OCI-LY1 (cell line): ENCODE data around the gene LAMC1.

Experiments used
- H2AFZ ChIP-seq: fragments of 200-600 bp; sonication (generic), shearing (Covaris generic); 2 replicates; pipeline ENCODE4 v1.6.0; 2014; ENCODE audit warnings: antibody characterized with exemption, mild to moderate bottlenecking, low read length
- H3F3A ChIP-seq: fragments of 200-600 bp; sonication (generic), shearing (Covaris generic); 2 replicates; pipeline ENCODE4 v1.6.0; 2014; ENCODE audit warnings: mild to moderate bottlenecking, antibody characterized with exemption, low read length, moderate library complexity; ENCODE audit not compliant: insufficient read depth
- H3K27ac ChIP-seq: fragments of 200-600 bp; sonication (generic); 2 replicates; pipeline ENCODE4 v1.5.1; 2014; ENCODE audit warnings: low read length, mixed run types, mild to moderate bottlenecking, low read depth; ENCODE audit not compliant: poor library complexity, severe bottlenecking
- H3K27me3 ChIP-seq: fragments of 200-600 bp; sonication (generic); 2 replicates; pipeline ENCODE4 v1.6.0; 2014; ENCODE audit warnings: antibody characterized with exemption, mild to moderate bottlenecking, low read length, moderate library complexity; ENCODE audit not compliant: insufficient read depth
- H3K36me3 ChIP-seq: fragments of 200-600 bp; sonication (generic); 2 replicates; pipeline ENCODE4 v1.6.1; 2014; ENCODE audit warnings: mild to moderate bottlenecking, antibody characterized with exemption, low read length, moderate library complexity, mixed read lengths; ENCODE audit not compliant: insufficient read depth
- H3K4me1 ChIP-seq: fragments of 200-600 bp; sonication (generic); 2 replicates; pipeline ENCODE4 v1.5.1; 2014; ENCODE audit warnings: mild to moderate bottlenecking, low read length, moderate library complexity; ENCODE audit not compliant: insufficient read depth, severe bottlenecking
- H3K4me2 ChIP-seq: fragments of 200-600 bp; sonication (generic), shearing (Covaris generic); 2 replicates; pipeline ENCODE4 v1.6.1; 2014; ENCODE audit warnings: low read length
- H3K4me3 ChIP-seq: fragments of 200-600 bp; sonication (generic); 2 replicates; pipeline ENCODE4 v1.5.1; 2014; ENCODE audit warnings: low read length, low read depth, mild to moderate bottlenecking, mixed read lengths; ENCODE audit not compliant: poor library complexity, severe bottlenecking
- H3K79me2 ChIP-seq: fragments of 200-600 bp; shearing (Covaris generic); 2 replicates; pipeline ENCODE4 v1.6.1; 2016; ENCODE audit warnings: mixed run types, low read length, mixed read lengths; ENCODE audit not compliant: insufficient read depth
- H3K9ac ChIP-seq: fragments of 200-600 bp; sonication (generic), shearing (Covaris generic); 2 replicates; pipeline ENCODE4 v1.6.1; 2014; ENCODE audit warnings: mild to moderate bottlenecking, low read length, mixed read lengths
- H3K9me2 ChIP-seq: fragments of 200-600 bp; sonication (generic), shearing (Covaris generic); 2 replicates; pipeline ENCODE4 v1.6.1; 2014; ENCODE audit warnings: low read depth, mild to moderate bottlenecking, low read length, mixed read lengths
- H3K9me3 ChIP-seq: fragments of 200-600 bp; shearing (Covaris generic); 2 replicates; pipeline ENCODE4 v1.6.1; 2014; ENCODE audit warnings: low read length, mixed read lengths
- H4K20me1 ChIP-seq: fragments of 200-600 bp; sonication (generic), shearing (Covaris generic); 2 replicates; pipeline ENCODE4 v1.6.0; 2016; ENCODE audit warnings: mild to moderate bottlenecking, low read length; ENCODE audit not compliant: insufficient read depth
- CTCF ChIP-seq: fragments of 200-600 bp; sonication (generic), shearing (Covaris generic); IDR thresholded peaks from 2 replicates; pipeline ENCODE4 v1.5.1; 2017; ENCODE audit warnings: mild to moderate bottlenecking, antibody characterized with exemption, low read length, moderate library complexity, mixed read lengths
- EZH2 ChIP-seq: fragments of 200-600 bp; sonication (generic), shearing (Covaris generic); IDR thresholded peaks from 2 replicates; pipeline ENCODE4 v1.8.0; 2017; ENCODE audit warnings: borderline replicate concordance, mixed run types, mild to moderate bottlenecking, antibody characterized with exemption, low read length, moderate library complexity, mixed read lengths

LAMC1 gene

GRCh38 chr1:182985876-182986275 is 37.3 kb upstream of the LAMC1 start:
- Histone ChIP-seq H3K4me3 (no peak overlapping the region), H4K20me1 (no peaks in the 10 kb centered on the region), H3K27me3 (no peaks in the 10 kb centered on the region), H3K9ac (no peak overlapping the region), H3K79me2 (no peaks in the 10 kb centered on the region), H3K9me2 (no peaks in the 10 kb centered on the region), H2AFZ (no peak overlapping the region), H3K9me3 (no peaks in the 10 kb centered on the region), H3K4me2 (no peak overlapping the region), H3K4me1 (no peaks in the 10 kb centered on the region), H3K27ac (no peak overlapping the region), H3F3A (no peaks in the 10 kb centered on the region), H3K36me3 (no peaks in the 10 kb centered on the region)
- TF ChIP-seq EZH2 (no peak), CTCF (no peak)

GRCh38 chr1:182990413-182991144 is 32.6 kb upstream of the LAMC1 start:
- no peaks in the 10 kb centered on the region for H3K9me3 ChIP-seq
- no peaks in the 10 kb centered on the region for H3F3A ChIP-seq
- H4K20me1 ChIP-seq = no peaks in the 10 kb centered on the region
- no peak overlapping the region for H3K4me2 ChIP-seq
- H3K27me3 ChIP-seq = no peaks in the 10 kb centered on the region
- no peak overlapping the region for H3K27ac ChIP-seq
- H3K79me2 ChIP-seq = no peaks in the 10 kb centered on the region
- no peak overlapping the region for H3K4me3 ChIP-seq
- no peaks in the 10 kb centered on the region for H3K4me1 ChIP-seq
- H3K36me3 ChIP-seq = no peaks in the 10 kb centered on the region
- H3K9ac ChIP-seq = no peak overlapping the region
- TF ChIP-seq EZH2 (no peak), CTCF (no peak)
- no peak overlapping the region for H2AFZ ChIP-seq
- no peaks in the 10 kb centered on the region for H3K9me2 ChIP-seq

GRCh38 chr1:182993746-182994145 is 29.5 kb upstream of the LAMC1 start:
- no peaks in the 10 kb centered on the region for H3K79me2 ChIP-seq
- H3K4me2 ChIP-seq = no peak overlapping the region
- H3K36me3 ChIP-seq = no peaks in the 10 kb centered on the region
- H3K9me2 ChIP-seq = no peaks in the 10 kb centered on the region
- TF ChIP-seq CTCF (no peak), EZH2 (no peak)
- no peak overlapping the region for H3K27ac ChIP-seq
- H3K9me3 ChIP-seq = no peaks in the 10 kb centered on the region
- no peaks in the 10 kb centered on the region for H3K4me1 ChIP-seq
- H3K4me3 ChIP-seq = no peak overlapping the region
- no peaks in the 10 kb centered on the region for H3F3A ChIP-seq
- no peak overlapping the region for H3K9ac ChIP-seq
- H3K27me3 ChIP-seq = no peaks in the 10 kb centered on the region
- H2AFZ ChIP-seq = no peak overlapping the region
- H4K20me1 ChIP-seq = no peaks in the 10 kb centered on the region
